ENCODE measurements around the gene FAM161A.
"Not testable (repeated sequence)": the region's sequence is repeated elsewhere in the genome, so short reads cannot be mapped to it uniquely, and the experiment has no call there.

The FAM161A gene, protein sequence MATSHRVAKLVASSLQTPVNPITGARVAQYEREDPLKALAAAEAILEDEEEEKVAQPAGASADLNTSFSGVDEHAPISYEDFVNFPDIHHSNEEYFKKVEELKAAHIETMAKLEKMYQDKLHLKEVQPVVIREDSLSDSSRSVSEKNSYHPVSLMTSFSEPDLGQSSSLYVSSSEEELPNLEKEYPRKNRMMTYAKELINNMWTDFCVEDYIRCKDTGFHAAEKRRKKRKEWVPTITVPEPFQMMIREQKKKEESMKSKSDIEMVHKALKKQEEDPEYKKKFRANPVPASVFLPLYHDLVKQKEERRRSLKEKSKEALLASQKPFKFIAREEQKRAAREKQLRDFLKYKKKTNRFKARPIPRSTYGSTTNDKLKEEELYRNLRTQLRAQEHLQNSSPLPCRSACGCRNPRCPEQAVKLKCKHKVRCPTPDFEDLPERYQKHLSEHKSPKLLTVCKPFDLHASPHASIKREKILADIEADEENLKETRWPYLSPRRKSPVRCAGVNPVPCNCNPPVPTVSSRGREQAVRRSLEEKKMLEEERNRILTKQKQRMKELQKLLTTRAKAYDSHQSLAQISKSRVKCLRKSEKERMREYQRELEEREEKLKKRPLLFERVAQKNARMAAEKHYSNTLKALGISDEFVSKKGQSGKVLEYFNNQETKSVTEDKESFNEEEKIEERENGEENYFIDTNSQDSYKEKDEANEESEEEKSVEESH

DNA sequence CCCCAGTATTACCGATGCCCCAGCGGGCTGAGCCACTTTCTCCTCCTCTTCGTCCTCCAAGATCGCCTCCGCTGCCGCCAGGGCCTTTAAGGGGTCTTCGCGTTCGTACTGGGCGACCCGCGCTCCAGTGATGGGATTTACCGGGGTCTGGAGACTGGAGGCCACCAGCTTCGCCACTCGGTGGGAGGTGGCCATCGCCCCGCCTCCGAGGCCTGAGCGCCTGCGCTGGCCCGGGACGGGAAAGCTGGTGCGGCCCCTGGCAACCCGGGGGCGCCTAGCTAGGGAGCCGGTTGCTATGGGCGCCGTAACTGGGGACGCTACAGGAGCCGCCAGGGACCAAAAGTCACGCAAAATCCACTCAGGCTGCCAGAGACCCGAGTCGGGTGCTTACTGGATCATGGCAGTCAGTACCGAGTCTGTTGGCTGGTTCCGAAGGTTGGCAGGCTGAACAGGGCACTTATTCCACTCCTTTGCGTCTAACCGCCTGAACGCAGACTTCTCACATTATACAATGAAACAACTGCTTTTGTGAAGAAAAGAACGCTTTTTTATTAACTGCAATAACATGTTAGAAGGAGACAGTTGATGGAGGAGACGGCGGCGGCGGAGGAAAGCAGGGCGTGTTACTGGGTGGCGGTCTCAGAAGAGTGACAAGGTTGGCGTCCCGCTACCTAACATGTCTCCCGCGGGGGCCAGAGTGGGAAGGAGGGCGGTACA is at the start of gene FAM161A:
TSS of gene FAM161A (minus strand) at position 214 of the 717 bp plus-strand sequence. CDS start at position 195, 19 bp downstream.
- DNase-seq = peak; percentile 92

DNA sequence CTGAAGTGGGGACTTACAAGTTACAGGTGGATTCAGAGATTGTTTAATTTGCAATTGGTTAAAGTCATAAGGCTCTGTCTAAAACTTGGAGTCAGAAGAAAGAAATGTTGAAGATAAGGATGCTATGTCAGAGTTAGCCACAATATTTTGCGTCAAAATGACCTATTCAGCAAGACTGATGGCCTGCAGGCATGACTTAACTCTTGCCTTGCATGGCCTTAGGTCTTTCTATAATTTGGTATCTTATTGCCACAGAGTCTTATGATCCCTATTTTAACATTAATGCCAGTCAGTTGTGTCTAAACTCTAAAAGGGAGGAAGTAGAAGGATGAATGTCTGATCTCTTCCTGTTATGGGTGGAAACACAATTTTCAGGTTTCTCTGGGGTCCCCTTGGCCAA is 46.4 kb upstream of the FAM161A start:
- DNase-seq = no peak

DNA sequence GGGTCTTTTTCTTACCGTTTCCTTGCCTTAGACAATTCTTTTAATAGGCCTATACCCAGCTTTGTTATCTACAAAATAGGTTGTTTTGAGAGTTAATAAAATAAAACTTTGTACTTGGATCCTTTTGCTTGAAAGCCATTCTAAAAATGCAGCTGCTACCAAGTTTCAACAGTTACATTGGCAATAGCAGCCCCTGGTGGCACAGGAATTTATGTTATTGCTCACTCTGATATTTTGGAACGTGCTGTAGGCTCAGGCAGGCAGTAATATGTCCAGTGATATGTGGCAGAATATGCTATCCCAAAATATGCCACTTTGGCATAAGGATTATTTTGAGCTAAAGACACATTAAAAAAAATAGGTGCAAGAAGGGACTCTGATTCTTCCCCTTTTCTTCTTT is 45.0 kb upstream of the FAM161A start:
- no peak for DNase-seq

DNA sequence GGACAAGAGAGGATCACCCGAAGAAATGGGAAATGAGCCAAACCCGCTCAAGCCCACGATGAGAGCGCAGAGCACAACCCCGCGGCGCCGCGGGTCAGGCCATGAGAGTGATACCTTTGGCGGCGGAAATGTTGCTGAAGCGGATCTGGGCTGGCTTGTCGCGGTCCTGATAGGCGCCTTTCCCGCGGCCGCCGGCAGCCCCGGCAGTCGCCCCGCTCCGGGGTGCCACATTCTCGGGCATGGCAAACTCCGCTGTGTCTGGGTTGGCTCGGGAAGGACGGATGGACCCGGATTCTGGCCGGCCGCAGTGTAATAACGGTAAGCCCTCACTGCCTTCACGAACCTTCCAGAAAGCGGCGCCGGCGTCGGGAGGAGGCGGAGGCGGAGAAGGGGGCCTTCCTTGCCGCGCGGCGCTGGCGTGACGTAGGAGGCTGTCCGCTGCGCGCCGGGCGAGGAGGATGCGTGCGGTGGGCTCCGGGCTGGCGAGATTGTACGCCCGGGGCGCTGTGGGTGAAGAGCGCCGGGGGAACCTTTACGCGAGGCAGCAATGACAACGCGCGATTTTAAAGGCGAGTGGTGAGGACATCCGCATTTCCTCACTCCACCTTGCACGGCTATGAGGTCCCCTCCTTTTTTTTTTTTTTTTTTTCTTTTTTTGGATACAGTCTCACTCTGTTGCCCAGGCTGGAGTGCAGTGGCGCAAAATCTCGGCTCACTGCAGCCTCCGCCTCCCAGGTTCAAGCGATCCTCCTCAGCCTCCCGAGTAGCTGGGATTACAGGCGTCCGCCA is 34.6 kb upstream of the FAM161A start, which contains the start of gene CCT4:
TSS of gene CCT4 (minus strand) at position 390 of the 789 bp plus-strand sequence. CDS start at position 241, 149 bp downstream.
- DNase-seq = peak; percentile 96

DNA sequence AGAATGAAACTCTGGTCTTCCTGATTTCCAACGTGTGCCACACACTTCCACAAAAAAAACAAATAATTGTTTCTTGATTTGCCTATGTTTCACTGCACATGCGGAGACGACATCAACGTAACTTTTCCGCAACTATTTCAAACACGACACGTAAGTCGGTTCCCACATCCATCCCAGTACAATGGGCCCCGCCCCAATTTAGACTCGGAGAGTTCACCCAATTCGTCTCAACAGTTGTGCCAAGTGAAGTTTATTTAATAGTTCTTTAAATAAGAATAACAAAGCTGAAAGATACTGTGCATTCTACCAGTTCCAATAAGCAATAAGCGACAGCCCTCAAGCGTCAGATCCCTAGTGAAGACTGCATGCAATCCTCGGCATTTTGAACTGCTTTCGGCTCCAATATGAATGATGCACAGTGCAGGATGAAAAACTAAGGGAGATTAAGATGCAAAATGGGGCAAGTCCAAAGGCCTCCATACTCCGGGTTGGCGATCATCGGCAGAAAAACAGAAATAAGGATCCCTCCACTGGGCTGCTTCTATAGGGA is 33.9 kb upstream of the FAM161A start:
- peak; percentile 48 for DNase-seq

DNA sequence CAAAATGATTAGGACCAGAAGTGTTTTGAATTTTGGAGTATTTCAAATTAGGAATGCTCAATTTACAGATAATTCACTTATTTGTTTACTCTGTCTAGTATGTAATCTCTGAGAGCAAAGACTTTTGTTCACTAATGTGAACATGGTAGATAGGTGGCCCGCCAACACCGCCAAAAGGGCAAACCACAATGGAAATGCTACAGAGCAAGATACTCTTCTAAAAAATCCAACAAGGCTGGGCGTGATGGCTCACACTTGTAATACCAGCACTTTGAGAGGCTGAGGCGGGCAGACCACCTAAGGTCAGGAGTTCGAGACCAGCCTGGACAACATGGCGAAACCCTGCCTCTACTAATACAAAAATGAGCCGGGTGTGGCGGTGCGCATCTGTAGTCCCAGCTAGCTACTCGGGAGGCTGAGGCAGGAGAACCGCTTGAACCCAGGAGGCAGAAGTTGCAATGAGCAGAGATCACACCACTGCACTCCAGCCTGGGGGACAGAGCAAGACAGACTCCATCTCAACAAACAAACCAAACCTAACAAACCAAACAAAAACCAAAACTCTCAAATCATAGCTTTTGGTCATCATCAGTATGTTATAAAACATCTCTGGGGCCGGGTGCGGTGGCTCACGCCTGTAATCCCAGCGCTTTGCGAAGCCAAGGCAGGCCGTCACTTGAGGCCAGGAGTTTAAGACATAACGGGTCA is 32.2 kb upstream of the FAM161A start:
- no peak for DNase-seq

DNA sequence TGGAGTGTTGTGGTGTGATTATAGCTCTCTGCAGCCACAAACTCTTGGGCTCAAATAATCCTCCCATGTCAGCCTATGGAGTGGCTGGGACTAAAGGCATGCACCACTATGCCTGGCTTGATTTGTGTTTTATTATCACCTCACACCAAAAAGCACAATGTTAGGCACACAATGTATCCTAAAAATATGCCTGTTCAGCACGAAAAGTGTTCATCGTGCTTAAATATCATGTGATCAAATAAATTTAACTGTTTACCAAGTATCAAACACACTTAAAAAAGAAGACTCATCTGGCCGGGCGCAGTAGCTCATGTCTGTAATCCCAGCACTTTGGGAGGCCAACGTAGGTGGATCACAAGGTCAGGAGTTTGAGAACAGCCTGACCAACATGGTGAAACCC is 29.0 kb upstream of the FAM161A start:
- DNase-seq = no peak

DNA sequence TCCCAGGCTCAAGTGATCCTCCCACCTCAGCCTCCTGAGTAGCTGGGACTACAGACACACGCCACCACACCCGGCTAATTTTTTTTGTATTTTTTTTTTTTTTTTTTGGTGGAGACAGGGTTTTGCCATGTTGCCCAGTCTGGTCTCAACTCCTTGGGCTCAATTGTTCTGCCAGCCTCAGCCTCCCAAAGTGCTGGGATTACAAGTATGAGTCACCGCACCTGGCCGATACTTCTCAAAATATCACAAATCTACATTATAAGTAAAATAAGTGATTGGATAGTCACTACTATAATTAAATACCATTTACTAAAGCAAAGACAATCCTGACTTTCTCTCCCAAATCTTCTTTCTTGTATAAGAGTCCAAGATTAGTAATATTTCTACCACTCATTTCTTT is 25.5 kb upstream of the FAM161A start:
- not testable (repeated sequence) for DNase-seq

DNA sequence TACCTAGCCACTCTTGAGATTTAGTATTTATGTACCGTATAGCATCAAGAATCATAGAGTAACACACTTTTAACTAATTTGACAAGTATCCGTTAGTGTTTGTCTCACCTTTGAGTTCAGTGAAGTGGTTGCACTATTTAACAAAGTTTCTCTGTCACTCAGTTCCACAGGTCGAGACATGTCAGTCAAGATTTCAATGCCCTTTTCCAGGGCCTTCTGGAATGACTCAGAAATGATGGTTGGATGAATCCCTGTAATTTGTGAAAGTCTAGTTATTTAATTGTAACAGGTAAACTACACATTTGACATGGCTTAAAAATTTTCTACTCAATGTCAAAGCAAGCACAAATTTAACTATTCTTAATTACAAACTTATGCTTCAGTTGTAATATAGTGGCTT is 24.9 kb upstream of the FAM161A start:
- DNase-seq = no peak

DNA sequence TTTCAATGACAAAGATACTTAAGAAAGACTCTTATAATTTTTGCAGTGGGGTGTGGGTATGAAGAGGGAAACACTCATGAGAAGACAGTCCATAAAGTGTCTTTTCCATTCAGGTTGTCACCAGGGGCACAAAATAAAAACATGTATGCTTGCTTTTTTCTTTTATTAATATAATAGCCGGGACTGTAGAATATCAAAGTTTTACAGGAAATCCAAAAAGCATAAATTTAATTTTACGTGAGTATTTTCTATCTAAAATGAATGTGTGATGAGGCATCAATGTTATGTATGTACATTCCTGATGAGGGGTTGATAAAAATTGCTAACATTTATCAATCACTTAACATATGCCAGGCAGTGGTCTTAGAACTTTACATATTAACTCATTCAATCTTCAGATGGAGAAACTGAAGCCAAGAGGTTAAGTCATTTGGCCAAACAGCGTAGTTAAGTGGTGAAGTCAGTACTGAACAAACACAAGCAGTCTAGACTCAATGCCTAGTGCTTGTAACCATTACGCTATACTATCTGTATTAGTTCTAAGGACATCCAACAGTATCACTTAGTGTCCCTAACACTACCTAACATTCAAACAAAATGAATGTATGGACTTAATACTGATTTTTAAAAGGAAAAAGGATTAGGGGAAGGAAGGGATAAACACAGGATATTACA is 23.8 kb upstream of the FAM161A start:
- no peak for DNase-seq

DNA sequence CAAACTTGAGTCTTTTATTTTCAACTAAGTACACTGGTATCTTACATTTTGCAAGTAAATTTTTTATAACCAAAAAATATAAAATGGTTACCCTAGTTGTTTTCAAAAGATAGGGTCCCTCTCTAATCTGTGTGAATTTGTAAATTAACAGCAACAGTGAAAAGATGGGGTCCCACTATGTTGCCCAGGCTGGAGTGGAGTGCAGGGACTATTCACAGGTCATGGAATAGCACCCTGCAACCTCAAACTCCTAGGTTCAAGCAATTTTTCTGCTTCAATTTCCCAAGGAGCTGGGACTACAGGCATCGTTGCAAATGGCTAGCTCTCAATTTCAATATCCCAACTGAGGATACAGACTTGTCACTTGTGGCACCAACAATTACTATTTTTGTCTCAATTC is 22.5 kb upstream of the FAM161A start:
- no peak for DNase-seq

DNA sequence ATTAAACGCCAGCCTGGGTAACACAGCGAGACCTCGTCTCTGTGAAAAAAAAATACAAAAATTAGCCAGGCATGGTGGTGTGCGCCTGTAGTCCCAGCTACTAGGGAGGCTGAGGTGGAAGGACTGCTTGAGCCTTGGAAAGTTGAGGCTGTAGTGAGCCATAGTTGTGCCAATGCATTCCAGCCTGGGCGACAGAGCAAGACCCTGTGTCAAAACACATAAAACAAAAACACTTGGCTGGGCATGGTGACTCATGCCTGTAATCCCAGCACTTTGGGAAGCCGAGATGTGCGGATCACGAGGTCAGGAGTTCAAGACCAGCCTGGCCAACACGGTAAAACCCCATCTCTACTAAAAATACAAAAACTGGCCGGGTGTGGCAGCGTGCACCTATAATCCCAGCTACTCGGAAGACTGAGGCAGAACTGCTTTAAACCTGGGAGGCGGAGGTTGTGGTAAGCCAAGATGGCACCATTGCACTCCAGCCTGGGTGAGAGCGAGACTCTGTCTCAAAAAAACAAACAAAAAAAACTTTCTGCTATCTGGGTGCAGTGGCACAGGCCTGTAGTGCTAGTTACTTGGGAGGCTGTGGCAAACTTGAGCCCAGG is 12.7 kb upstream of the FAM161A start:
- not testable (repeated sequence) for DNase-seq

DNA sequence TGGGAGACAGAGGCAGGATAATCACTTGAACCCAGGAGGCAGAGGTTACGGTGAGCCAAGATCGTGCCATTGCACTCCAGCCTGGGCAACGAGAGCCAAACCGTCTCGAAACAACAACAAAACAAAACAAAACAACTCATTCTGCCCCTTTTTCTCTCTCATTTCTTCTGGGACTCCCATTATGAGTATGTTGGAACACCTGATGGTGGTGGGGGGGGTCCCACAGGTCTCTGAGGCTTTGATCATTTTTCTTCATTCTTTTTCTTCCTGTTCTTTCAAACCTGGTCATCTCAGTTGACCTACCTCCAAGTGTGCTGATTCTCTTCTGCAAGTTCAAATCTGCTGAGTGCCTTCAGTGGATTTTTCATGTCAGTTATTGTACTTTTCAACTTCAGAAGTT is 8.2 kb upstream of the FAM161A start:
- DNase-seq = no peak

DNA sequence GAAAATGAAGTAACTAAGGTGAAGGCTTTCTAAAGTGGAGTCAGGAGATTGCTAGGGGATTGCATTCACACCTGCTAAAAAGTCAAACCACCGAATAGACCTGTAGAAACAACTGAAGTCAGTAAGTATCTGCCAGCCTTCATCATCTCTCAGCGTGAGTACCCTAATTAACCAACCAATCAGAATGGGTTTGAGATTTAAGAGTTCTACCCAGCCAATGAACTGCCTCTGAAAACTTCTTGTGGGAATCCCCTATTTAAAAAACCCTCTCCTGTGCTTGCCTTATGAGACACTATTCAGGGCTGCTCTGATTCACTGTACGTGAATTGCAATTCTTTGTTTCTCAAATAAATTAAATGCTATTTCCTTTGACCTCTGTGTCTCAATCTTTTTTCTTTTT is 3.4 kb upstream of the FAM161A start:
- no peak for DNase-seq

DNA sequence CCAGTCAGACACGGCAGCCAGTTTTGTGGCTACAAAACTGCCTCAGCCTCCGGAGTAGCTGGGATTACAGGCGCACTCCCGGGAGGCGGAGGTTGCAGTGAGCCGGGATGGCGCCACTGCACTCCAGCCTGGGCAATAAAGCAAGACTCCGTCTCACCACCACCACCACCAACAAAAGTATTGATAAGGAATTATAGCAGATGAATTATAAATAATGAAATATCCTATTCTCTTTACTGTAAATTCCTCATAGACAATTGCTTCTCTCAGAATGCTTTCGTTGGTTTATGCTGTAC is 1.4 kb upstream of the FAM161A start:
- DNase-seq = peak; percentile 71

DNA sequence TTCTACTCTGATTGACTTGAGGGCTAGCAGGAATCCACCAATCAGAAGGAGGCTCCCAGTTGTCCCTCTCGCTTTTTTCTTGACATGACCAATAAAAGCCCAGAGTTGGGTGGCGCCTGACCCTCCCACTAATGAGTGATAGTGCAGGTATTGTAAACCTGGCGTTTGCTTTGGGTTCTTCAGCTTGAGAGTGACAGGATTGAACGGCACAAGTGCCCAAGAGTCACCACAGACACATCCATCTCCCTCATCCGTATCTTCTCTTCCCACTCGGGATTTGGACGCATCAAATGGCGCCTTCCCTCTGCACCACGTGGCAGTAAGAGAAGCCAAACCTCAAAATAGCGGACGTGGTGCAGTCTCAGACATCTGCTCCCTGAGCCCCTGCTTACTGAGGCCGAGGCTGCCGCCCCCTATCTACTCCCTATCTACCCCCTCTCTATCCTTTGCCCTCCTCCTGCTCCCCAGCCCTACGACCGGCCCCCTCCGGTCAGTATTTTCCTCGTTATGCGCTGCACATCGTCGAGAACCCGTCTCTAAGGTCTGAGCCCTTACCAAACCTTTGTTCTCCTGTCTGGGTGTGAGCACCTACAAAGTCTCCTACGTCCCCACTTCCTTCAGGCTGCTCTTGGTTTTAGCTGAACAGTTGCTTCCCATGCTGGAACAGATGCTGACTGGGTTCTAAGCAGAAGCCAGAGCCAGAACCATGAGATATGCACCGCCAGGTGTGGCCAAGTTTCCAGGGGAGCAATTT is 881 bp upstream of the FAM161A start:
- peak; percentile 89 for DNase-seq

DNA sequence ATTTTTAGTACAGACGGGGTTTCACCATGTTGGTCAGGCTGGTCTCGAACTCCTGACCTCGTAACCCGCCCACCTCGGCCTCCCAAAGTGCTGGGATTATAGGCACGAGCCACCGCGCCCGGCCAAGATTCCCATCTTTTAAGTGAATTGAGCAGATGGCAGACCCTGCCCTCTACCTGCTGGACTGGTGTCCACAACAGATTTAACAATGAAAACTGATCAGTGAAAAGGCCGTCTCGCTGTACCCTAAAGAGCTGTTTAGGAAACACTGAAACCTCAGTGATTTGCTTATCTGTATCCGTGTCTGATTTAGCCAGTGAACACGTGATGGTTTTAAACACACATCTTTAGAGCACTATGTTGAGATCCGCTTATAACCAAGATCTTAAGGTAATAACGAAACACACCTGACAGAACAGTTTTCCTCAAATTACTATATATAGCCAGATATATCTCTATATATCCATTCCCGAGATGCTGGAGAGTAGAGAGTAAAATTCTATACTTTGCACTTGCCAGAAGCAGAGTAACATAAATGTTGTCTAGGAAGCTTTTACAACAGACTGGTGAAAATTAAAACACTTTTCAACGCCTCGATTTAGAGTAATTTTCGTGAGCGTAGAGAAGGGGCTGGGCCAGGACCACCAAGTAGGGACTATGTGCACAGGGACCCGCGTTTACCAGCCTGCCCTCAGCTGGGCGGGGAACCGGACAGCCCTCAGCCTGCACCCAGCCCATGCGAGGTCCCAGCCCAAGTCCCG is 594 bp downstream of the FAM161A start:
- no peak for DNase-seq

DNA sequence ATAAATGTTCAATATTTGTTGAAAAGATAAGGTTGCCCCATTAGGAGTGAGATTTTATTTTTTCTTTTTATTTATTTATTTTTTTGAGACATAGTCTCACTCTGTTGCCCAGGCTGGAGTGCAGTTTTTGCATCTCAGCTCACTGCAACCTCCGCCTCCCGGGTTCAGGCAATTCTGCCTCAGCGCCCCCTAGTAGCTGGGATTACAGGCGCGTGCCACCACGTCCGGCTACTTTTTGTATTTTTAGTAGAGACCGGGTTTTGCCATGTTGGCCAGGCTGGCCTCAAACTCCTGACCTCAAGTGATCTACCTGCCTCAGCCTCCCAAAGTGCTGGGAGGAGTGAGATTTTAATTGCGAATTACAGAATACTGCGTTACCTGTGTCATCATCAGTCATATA is 2.6 kb downstream of the FAM161A start:
- DNase-seq = not testable (repeated sequence)

DNA sequence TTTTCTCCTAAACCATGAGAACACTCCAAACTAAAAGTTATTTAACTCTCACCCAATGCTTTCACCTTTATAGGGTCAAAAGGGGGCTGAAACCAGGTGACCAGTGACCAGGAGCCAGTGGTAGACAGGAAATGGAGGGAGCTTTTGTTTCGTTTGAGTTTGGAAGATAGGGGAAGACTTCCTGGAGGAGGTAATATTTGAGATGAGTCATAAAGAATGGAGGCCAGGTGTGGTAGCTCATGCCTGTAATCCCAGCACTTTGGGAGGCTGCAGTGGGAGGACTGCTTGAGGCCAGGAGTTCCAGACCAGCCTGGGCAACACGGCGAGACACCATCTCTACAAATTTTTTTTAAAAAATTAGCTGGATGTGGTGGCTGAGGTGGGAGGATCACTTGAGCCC is 8.5 kb downstream of the FAM161A start:
- no peak for DNase-seq

All from right forelimb (tissue), 1 donor.